Prostate gland (tissue), 2 donors: ENCODE measurements around the gene ABCA8. TPM values are rescaled to one million over a fixed set of nuclear protein-coding genes. Genes with fewer than 3 reads are reported as not detected.

ENCODE experiments used
- DNase-seq: peaks from one replicate; pipeline ENCODE4 v3.0.0-alpha.2; 2019; ENCODE audit warnings: low spot score
- H3K27ac ChIP-seq, 2 donors: fragments of 200-600 bp; sonication (generic); 2 replicates each; pipeline ENCODE4 v1.5.1; 2017 to 2019
- H3K27me3 ChIP-seq: fragments of 200-600 bp; sonication (generic); replicated peaks from 2 replicates; pipeline ENCODE4 v1.5.1; 2019; ENCODE audit not compliant: insufficient read depth
- H3K36me3 ChIP-seq, 2 donors: fragments of 200-600 bp; sonication (generic); 1 replicate in 1 of 2; 2 replicates in 1 of 2; pipeline versions ENCODE4 v1.5.1 to v1.8.1; 2017 to 2019
- H3K4me1 ChIP-seq: fragments of 200-600 bp; sonication (generic); replicated peaks from 2 replicates; pipeline ENCODE4 v1.5.1; 2019
- H3K4me3 ChIP-seq, 2 donors: fragments of 200-600 bp; sonication (generic); 2 replicates each; pipeline ENCODE4 v1.5.1; 2017 to 2019
- H3K9me3 ChIP-seq: fragments of 200-600 bp; sonication (generic); 2 replicates; pipeline ENCODE4 v1.5.1; 2017
- POLR2A ChIP-seq: fragments of 450-650 bp; IDR thresholded peaks from one replicate; pipeline ENCODE4 v1.6.1; 2016; ENCODE audit warnings: antibody characterized with exemption, mild to moderate bottlenecking
- POLR2AphosphoS5 ChIP-seq: sonication (generic); formaldehyde crosslinking; IDR thresholded peaks from one replicate; pipeline ENCODE4 v1.6.1; 2017; ENCODE audit warnings: antibody characterized with exemption
- WGBS: methylation state at CpG from one replicate; pipeline ENCODE4 v1.1.5; 2018; 5-methylcytosine and 5-hydroxymethylcytosine counted together
- intact Hi-C: fragments of 100-400 bp; cut with DNase I; formaldehyde crosslinking; loops from one replicate; pipeline ENCODE4 v1.14.2; 2022
- total RNA-seq, 2 donors: library from RNA; depleted of rRNA; stranded (reverse); fragments of >200 nt; gene quantifications; one replicate each; pipeline ENCODE4 v1.1.0, GENCODE V29; 2016
- TF ChIP-seq, protein P1 (sequence below), 4 experiments: fragments of 200-600 bp in 2 of 4; fragments of 450-650 bp in 2 of 4; sonication (generic) in 2 of 4; IDR thresholded peaks; 1 replicate in 3 of 4; 2 replicates in 1 of 4; pipeline ENCODE4 v1.5.1; 2016 to 2019; ENCODE audit warnings: antibody characterized with exemption in 4 of 4, mild to moderate bottlenecking in 2 of 4, moderate library complexity in 2 of 4

The ABCA8 gene
- total RNA-seq, 2 donors from 2014 or later = 7.8 to 111 TPM

DNA sequence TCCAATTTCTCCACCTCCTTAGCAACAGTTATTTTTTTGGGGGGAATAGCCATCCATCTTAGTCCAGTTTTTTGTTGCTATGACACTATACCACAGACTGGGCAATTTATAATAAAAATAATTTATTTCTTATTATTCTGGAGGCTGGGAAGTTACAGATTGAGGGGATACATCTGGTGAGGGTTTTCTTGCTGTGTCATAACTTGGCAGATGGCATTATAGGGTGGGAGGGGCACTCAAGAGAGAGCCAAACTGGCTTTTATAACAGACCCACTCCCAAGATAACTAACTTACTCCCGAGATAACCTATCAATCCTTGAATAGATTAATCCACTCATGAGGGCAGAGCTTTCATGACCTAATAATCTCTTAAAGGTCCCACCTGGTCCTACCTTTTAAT is 84.2 kb downstream of the ABCA8 start:
- H3K4me1 ChIP-seq = no peaks in the 10 kb centered on the region
- H3K27ac ChIP-seq = no peak overlapping the region
- no peaks in the 10 kb centered on the region for H3K36me3 ChIP-seq
- no peak overlapping the region for H3K4me3 ChIP-seq
- no peaks in the 10 kb centered on the region for H3K9me3 ChIP-seq
- 47% methylated on average over 1 of the region's 1 CpG for WGBS
- DNase-seq = no peak
- TF ChIP-seq POLR2A (no peak), POLR2AphosphoS5 (no peak)
- TF ChIP-seq, protein P1, sequence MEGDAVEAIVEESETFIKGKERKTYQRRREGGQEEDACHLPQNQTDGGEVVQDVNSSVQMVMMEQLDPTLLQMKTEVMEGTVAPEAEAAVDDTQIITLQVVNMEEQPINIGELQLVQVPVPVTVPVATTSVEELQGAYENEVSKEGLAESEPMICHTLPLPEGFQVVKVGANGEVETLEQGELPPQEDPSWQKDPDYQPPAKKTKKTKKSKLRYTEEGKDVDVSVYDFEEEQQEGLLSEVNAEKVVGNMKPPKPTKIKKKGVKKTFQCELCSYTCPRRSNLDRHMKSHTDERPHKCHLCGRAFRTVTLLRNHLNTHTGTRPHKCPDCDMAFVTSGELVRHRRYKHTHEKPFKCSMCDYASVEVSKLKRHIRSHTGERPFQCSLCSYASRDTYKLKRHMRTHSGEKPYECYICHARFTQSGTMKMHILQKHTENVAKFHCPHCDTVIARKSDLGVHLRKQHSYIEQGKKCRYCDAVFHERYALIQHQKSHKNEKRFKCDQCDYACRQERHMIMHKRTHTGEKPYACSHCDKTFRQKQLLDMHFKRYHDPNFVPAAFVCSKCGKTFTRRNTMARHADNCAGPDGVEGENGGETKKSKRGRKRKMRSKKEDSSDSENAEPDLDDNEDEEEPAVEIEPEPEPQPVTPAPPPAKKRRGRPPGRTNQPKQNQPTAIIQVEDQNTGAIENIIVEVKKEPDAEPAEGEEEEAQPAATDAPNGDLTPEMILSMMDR (IDR thresholded peaks at IDR 0.05) = no peak
- intact Hi-C loops = no loop called here
- no peaks in the 10 kb centered on the region for H3K27me3 ChIP-seq

DNA sequence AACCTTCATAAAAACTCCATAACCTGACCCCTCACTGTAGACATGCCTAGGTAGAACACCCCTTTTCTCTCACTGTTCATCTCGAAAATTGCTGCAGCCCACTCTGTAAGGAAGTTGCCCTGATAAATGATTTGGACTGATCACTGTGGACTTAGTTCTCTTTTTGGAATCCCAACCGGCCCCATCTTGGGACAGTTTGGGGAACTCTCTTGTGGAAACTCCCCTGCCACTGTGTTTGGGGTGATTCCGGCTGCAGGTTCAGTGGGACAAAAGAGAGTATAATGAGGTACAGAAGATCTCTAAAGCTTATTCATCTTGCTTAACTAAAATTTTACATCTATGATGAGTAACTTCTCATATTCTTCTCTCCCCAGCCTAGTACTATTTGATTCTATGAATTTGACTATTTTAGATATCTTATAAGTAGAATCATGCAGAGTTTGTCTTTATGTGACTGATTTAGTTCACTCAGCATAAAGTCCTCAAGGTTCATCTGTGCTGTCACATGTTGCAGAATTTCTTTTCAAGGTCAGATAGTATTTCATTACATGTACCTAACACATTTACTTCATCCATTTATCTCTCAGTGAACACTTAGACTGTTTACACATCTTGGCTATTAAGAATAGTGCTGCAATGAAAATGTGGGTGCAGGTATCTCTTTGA is 84.9 kb downstream of the ABCA8 start:
- TF ChIP-seq POLR2A (no peak), POLR2AphosphoS5 (no peak)
- TF ChIP-seq, protein P1 (IDR thresholded peaks at IDR 0.05) = no peak
- Histone ChIP-seq H3K36me3 (no peaks in the 10 kb centered on the region), H3K4me3 (no peak overlapping the region), H3K4me1 (no peaks in the 10 kb centered on the region), H3K27ac (no peak overlapping the region), H3K9me3 (no peaks in the 10 kb centered on the region), H3K27me3 (no peaks in the 10 kb centered on the region)
- DNase-seq = no peak
- intact Hi-C loops = no loop called here
- WGBS = 87% methylated on average over 3 of the region's 3 CpGs

DNA sequence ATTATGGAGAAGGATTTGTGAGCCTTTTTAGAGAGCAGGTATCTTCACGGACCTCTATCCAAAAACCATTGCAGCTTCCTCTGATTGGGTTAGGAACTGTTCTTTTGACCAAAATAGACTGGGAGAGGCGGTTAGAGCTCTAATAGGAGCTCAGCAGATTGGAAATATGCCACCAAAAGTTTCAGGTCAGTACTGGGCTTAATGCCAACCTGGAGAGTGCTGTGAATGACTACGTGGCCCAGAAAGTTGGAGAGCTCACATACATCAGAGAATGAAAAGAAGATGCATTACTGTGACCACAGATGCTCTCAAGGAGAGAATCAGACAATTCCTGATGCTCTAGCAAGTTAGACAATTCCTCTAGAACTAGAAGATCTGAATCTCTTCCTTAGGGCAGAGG is 86.5 kb downstream of the ABCA8 start:
- no peak for DNase-seq
- Histone ChIP-seq H3K36me3 (no peaks in the 10 kb centered on the region), H3K4me1 (no peaks in the 10 kb centered on the region), H3K27me3 (no peaks in the 10 kb centered on the region), H3K27ac (no peak overlapping the region), H3K9me3 (no peaks in the 10 kb centered on the region), H3K4me3 (no peak overlapping the region)
- 34% methylated on average over 3 of the region's 3 CpGs for WGBS
- intact Hi-C loops = no loop called here
- TF ChIP-seq POLR2AphosphoS5 = no peak
- TF ChIP-seq, protein P1 (IDR thresholded peaks at IDR 0.05) = no peak
- no peak for TF ChIP-seq POLR2A

DNA sequence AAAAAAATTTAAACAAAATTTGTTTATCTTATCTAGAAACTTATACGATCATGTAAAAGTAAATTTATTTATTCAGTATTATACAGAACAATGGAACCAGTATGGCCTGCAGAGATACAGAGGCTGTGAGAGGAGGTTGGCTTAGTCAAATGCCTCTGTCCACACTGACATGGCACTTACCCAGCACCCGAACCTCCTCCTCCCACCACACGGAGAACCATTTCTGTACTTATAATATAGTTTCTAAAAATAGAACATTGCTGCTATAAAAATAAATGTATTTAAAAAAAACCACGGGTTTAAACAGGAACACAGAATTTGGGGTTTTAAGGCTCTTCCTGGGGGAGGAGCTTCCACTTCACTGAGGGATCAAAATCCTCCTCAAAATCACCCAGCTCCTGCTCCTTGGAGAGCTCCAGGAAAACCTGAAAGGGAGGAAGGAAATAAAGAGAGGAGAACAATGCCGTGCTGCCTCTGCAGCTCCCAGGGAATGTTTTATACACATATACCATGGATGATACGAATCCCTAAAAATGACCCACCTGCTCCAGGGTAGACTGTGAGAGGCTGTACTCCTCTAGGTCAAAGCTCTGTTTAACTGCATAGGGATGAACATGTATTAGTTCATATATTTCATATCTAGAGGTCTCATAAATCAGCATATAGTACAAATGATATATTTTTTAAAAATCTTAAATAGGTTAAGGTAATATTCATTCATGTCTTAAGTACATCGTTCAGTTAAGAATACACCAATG is 87.3 kb downstream of the ABCA8 start:
- H3K27ac ChIP-seq = no peak overlapping the region
- H3K27me3 ChIP-seq = no peaks in the 10 kb centered on the region
- 41% methylated on average over 7 of the region's 7 CpGs for WGBS
- intact Hi-C loops = no loop called here
- H3K36me3 ChIP-seq = no peaks in the 10 kb centered on the region
- no peak overlapping the region for H3K4me3 ChIP-seq
- no peak for TF ChIP-seq POLR2AphosphoS5
- TF ChIP-seq, protein P1 (IDR thresholded peaks at IDR 0.05) = no peak
- no peak for TF ChIP-seq POLR2A
- H3K4me1 ChIP-seq = no peaks in the 10 kb centered on the region
- no peak for DNase-seq
- H3K9me3 ChIP-seq = no peaks in the 10 kb centered on the region

DNA sequence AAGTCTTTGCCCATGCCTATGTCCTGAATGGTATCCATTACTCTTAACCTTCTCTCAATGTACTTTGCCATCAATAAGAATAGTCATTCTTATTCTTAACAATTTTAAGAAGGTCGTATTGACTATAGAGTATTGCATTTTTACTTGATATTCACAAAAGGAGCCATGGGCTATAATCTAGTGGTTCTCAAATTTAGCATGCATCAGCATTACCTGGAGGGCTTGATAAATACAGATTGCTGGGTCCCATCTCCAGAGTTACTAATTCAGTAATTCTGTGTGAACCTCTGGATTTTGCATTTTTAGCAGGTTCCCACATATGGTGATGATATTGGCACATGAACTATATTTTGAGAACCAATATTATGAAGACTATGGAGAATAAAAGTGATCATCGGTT is 89.6 kb downstream of the ABCA8 start:
- Histone ChIP-seq H3K27ac (no peak overlapping the region), H3K36me3 (no peaks in the 10 kb centered on the region), H3K27me3 (no peaks in the 10 kb centered on the region), H3K9me3 (no peaks in the 10 kb centered on the region), H3K4me1 (no peaks in the 10 kb centered on the region), H3K4me3 (no peak overlapping the region)
- intact Hi-C loops = no loop called here
- TF ChIP-seq POLR2A (no peak), POLR2AphosphoS5 (no peak)
- TF ChIP-seq, protein P1 (IDR thresholded peaks at IDR 0.05) = no peak
- DNase-seq = no peak
- 96% methylated on average over 2 of the region's 2 CpGs for WGBS
